Measurements from ENCODE around the gene CEP164.

GRCh38 chr11:117419482-117420142 lies 92.0 kb downstream of the CEP164 start:
- TF ChIP-seq CTCF (IDR thresholded peaks at IDR 0.05) (no peak), POLR2AphosphoS5 (IDR thresholded peaks at IDR 0.05) (no peak)
